GM18868 (cell line): ENCODE measurements around the gene CRTC3.

Source experiments
- ATAC-seq: cut with Tn5 transposase; IDR thresholded peaks from one replicate; pipeline ENCODE4 v1.9.1; 2021; ENCODE audit warnings: mild to moderate bottlenecking, moderate library complexity; ENCODE audit not compliant: unreplicated experiment

Gene CRTC3

GRCh38 chr15:90561344-90562244, 31.9 kb downstream of the CRTC3 start:
- no peak for ATAC-seq

DNA sequence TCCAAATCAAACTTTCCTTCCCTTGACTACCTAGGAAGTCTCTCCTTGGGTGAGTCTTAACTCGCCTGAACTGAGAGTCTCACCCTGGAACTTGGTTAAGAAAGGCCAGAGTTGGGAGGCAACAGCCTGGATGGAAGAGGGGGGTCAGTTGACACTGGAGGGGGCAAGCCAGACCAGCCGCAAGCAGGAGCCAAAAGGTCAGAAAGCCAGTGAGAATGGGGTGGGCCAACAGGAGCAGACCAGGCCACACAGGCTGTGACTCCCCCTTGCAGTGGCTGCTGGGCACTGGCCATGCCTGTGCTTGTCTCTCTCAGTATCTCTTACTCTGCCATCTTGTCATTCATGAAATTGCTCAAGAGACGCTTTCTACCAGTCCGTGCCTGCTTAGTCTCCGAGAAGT, 32.9 kb downstream of the CRTC3 start:
- ATAC-seq = no peak

DNA sequence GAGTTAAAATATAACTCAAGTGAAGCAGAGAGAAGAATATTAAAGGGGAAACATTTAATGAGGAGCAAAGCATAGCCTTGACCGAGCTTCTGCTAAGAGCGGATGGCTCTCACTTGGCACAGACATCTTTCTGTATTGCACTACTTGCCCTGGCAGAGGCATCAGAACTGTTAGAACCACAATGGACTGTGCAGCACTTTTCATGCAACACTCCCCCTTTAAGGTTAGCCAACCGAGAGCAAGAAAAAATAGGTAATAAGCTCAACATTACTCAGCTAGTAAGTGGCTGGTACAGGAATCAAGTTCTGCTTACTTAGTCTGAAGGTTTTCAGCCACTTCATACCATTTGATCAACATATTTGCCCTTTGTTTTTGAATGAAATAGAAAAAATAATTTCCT, 33.7 kb downstream of the CRTC3 start:
- ATAC-seq = no peak

GRCh38 chr15:90564051-90564450, 34.3 kb downstream of the CRTC3 start:
- peak; percentile 44 for ATAC-seq

- ATAC-seq = no peak
Measured at GRCh38 chr15:90564590-90564989, 34.9 kb downstream of the CRTC3 start.

GRCh38 chr15:90565866-90566265, 36.1 kb downstream of the CRTC3 start:
- ATAC-seq = no peak

- ATAC-seq = no peak
Measured at GRCh38 chr15:90570643-90571042, 40.9 kb downstream of the CRTC3 start.

DNA sequence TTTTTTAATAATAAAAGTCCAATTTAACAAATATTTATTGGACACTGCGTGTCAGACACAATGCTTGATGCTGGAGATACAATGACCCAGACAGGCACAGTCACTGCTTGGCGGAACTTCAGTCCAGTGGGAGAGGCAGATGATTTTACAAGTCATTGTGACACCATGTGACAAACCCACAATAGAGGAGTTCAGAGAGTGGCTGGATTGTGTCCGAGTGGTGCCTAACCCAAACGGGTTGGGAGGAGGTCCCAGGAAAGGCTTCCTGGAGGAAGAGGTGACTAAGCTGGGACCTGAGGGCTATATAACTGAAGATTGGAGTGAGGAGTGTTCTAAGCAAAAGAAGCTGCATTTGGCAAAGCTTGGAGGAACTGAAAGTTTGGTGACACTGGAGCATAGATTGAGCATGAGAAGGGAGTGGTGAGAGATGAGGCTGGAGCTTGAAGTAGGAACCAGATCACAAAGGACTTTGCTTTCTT, 41.4 kb downstream of the CRTC3 start:
- ATAC-seq = peak; percentile 65

GRCh38 chr15:90572893-90573292, 43.2 kb downstream of the CRTC3 start:
- ATAC-seq = no peak

DNA sequence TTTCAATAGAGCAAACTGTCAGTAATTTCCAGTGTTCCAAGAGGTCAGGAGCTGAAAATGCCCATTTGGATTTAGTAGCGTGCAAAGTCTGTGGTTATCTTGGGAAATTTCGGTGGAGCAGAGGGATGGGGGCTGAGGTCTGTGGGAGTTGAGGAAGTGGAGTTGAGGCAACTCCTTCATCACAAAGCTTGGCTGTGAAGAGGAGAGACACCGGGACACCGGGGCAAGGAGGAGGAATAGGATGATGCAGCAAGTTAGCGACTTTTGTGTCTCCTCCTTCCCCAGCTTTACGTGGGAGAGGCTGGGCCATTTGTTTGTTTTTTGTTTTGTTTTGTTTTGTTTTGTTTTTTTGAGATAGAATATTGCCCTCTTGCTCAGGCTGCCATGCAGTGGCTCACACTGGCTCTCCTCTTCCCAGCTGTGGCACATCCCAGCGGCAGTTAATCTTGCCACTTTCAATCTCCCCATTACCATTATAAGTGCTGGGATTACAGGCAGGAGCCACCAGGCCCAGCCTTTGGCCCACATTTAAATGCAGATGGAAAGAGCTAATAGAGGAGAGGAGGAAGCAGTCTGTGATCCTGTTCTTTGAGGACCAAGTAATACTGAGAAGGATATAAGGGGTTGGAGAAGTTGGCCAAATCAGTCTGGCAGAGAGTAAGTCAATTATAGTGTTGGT, 47.1 kb downstream of the CRTC3 start:
- ATAC-seq = no peak

DNA sequence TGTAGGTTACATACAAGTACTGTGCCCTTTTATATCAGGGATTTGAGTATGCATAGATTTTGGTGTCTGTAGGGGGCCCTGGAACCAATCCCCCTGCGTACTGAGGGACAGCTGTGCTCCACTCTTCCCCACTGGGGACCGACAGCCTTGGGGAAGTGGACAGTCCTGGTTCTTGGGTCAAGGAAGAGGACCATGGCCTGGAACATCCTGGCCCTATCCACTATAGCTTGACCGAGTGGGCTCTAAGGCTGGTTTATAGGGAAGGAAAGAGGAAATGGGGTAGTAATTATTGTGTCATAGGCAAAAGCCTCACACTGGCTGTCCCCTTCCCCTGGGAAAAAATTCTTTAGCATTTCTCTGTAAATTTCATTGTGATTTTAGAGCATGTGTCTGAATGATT, 49.5 kb downstream of the CRTC3 start:
- ATAC-seq = no peak

GRCh38 chr15:90580099-90580498, 50.4 kb downstream of the CRTC3 start:
- ATAC-seq = no peak

DNA sequence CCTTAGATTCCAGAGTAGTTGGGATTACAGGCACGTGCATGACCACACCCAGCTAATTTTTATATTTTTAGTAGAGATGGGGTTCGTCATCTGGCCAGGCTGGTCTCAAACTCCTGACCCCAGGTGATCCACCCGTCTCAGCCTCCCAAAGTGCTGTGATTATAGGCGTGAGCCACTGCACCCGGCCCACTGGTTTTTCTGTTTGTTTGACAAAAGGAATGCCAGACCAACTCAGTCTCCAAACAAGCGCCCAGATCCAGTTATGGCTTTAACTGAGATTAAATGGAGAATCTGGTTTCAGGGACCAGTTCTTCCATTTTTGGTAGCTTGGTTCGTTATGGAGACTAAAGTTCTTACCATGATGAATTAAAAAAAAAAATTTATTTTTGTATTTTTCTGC, 50.8 kb downstream of the CRTC3 start:
- ATAC-seq = no peak

- no peak for ATAC-seq
Measured at GRCh38 chr15:90580946-90581345, 51.2 kb downstream of the CRTC3 start.

GRCh38 chr15:90581771-90582352, 52.1 kb downstream of the CRTC3 start:
- no peak for ATAC-seq

DNA sequence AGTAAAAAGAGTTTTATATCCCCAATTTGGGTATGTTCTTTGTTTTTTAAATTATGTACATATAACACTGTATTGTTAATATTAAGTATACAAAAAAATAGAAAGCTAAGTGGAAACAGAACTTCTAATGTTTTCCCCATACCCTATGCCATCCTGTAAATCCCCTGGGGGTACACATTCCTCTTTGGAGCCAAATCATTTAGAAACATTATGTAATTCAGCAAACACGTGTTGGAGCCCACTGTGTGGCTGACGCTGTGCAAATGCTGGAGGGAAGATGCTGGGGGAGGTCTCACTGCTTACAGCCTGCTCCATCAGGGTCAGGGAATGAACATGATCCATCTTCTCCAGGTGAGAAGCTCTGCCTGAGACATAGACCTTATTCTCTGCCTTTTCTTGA, 52.8 kb downstream of the CRTC3 start:
- ATAC-seq = no peak

DNA sequence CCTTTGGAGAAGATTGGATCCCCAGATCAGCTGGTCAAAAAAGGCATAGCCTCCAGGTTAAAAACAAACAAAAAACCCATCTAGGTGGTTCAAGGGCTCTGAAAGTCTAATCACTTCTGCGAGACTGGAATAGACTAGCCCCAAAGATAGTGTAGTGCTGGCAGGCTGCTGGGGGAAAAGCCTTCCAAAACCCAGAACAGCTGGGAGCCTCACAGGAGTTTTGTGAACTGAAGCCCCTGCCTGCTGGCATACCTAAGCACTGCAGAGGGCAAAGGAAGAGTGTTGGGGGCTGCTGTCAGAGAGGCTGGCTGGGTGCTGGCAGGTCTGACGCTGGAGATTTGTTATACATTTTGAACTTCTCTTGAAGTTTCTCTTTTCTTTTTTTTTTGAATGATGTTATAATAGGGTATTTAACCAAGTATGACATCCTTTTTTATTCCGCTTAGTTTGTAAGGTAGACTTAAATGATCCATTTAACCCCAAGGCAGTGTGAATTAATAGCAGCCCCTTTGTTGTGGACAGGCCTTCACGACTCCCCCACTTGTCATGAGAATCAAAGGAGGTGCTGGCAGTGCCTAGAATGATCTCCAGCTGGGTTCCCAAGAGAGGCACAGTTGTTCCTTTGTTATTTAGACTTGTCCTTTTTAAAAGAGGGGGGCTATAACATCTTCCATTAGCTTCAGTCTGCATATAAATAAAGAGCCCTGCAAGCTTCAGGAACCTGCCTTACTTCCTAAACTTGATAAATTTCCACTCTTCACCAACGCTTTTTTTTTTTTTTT, 53.9 kb downstream of the CRTC3 start:
- ATAC-seq = no peak

- no peak for ATAC-seq
Measured at GRCh38 chr15:90584841-90585240, 55.1 kb downstream of the CRTC3 start.

DNA sequence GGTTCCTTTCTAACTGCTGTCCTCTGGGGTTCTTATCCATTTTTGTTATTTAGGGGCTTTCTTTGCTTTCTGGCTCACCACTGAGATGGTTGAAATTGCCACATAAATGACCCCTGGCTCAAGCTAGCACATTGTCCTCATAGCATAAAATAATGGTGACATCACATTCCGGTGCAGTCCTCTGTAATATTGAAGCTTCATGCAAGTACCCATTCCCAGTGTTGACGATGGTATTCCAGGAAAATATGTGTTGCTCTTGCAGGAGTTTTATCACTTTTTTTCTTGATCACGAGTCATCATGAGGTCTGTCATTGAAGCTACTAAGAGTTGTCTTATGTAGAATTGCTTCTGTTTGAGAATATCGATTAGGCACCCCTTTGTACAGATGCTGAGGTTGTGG, 56.1 kb downstream of the CRTC3 start:
- no peak for ATAC-seq

GRCh38 chr15:90586948-90587347, 57.2 kb downstream of the CRTC3 start:
- no peak for ATAC-seq

DNA sequence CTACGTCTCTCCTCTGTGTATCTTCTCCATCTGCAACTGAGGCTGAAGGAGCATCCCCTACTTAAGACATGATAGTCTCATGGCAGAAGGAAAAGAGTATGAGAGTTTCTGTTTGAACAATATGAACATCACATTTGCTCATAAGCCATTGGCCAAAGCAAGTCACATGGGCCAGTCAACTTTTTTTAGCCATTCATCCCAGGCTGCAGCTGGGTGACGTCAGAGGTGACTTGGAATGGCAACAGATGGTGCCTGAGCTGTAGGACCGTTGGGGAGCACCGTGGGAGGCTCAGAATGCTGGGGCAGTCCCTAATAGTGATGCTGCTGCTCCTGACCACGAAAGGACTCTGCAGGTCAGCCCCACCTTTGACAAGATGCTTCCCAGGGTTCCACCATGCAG, 58.7 kb downstream of the CRTC3 start:
- ATAC-seq = no peak
